MG63 (cell line): ENCODE results near the gene TNFRSF1B. TPM values are rescaled to one million over a fixed set of nuclear protein-coding genes. Genes with fewer than 3 reads are reported as not detected.
"Not testable (repeated sequence)": the region's sequence is repeated elsewhere in the genome, so short reads cannot be mapped to it uniquely, and the experiment has no call there.

ENCODE experiments used
- DNase-seq: peaks from one replicate; pipeline ENCODE4 v3.0.0-alpha.2; 2020
- H3K27me3 ChIP-seq: fragments of 250-450 bp; sonication (Bioruptor Pico); 2 replicates; pipeline ENCODE4 v1.5.1; 2020; ENCODE audit warnings: mild to moderate bottlenecking, moderate library complexity
- H3K36me3 ChIP-seq: fragments of 250-450 bp; sonication (Bioruptor Pico); 2 replicates; pipeline ENCODE4 v1.5.1; 2020; ENCODE audit warnings: mild to moderate bottlenecking, moderate library complexity
- H3K4me3 ChIP-seq: fragments of 250-450 bp; sonication (Bioruptor Pico); 2 replicates; pipeline ENCODE4 v1.5.1; 2020; ENCODE audit warnings: mild to moderate bottlenecking, moderate library complexity
- H3K9me3 ChIP-seq: fragments of 250-450 bp; sonication (Bioruptor Pico); 2 replicates; pipeline ENCODE4 v1.5.1; 2020; ENCODE audit warnings: mild to moderate bottlenecking, moderate library complexity
- total RNA-seq: library from RNA; depleted of rRNA; stranded (reverse); fragments of >200 nt; shearing (Covaris generic); gene quantifications from 2 replicates; pipeline ENCODE4 v1.2.3, GENCODE V29; 2014; ENCODE audit warnings: low replicate concordance

Gene TNFRSF1B
- total RNA-seq, 1 experiment from 2014 or later, result 3.9 TPM

DNA sequence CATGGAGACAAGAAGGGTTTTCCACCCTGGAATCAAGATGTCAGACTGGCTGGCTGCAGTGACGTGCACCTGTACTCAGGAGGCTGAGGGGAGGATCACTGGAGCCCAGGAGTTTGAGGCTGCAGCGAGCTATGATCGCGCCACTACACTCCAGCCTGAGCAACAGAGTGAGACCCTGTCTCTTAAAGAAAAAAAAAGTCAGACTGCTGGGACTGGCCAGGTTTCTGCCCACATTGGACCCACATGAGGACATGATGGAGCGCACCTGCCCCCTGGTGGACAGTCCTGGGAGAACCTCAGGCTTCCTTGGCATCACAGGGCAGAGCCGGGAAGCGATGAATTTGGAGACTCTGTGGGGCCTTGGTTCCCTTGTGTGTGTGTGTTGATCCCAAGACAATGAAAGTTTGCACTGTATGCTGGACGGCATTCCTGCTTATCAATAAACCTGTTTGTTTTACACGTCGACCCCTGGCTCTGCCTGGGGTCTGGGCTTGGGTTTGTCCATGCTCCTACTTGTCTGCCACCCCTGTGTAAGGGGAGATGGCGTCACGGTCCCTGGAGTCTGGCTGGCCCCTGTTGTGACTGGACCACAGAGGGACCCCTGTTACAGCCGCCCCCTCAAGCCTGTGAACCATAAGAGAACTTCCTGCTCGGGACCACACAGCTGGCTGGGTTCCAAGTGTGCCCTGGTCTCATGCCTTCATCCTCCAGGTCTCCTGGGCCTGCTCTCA is 42.1 kb downstream of the TNFRSF1B start:
- H3K9me3 ChIP-seq, result no peaks in the 10 kb centered on the region
- H3K4me3 ChIP-seq, result no peak overlapping the region
- DNase-seq, result peak; percentile 69
- no peaks in the 10 kb centered on the region for H3K36me3 ChIP-seq
- no peaks in the 10 kb centered on the region for H3K27me3 ChIP-seq

DNA sequence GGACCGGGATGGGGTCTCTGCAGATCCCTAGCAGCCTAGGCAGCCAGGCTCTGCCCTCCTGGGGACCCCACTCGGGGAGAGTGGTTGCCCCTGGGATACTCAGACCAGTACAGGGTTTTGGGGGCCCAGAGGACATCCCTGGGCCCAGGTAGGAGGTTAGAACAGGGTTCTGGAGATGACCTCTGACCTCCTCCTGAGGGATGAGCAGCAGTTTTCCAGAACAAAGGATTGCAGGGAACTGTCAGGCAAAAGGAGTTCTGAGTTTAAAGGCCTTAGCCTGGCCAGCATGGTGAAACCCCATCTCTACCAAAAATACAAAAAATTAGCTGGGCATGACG is 42.7 kb downstream of the TNFRSF1B start:
- no peak overlapping the region for H3K4me3 ChIP-seq
- H3K36me3 ChIP-seq, result no peaks in the 10 kb centered on the region
- no peaks in the 10 kb centered on the region for H3K9me3 ChIP-seq
- no peaks in the 10 kb centered on the region; the same call in 1 of the 2 replicates for H3K27me3 ChIP-seq
- no peak for DNase-seq

DNA sequence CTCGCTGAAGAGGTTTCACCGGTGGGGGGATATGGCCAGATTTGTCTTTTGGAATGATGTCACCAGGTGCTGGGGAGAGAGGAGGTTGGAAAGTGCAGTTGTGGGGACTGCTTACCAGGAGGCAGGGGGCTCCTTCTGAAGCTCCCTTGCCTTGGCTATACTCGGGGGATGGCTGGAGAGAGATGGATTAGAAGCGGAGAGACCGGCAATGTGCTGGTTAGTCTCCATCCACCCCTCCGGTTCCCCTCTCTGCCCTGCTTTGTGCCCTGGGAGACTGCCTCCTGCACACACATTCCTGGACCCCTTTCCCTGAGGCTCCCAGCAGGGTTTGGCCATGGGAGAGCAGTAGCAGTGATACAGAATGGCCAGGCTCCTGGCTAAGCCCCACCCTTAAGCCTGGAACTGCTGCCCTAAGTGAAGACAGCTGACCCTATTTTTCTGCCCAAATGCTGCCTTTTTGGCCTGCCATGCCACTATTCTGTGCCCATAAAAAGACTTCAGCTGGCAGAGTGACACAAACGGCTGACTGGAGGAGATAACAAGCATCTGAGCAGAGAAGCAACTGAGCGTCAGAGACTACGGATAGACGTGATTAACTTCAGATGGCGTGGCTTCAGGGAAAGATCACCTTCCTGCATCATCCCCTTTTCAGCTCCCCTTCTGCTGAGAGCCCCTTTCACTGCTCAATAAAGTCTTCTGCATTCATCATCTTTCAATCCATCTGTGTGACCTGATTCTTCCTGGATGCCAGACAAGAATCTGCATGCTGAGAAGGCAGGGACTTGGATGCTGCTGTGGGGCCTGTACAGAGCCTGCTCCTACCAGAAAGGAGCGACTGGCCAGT is 48.5 kb downstream of the TNFRSF1B start:
- Histone ChIP-seq H3K36me3 (no peaks in the 10 kb centered on the region), H3K27me3 (no peaks in the 10 kb centered on the region; the same call in 1 of the 2 replicates), H3K9me3 (no peaks in the 10 kb centered on the region), H3K4me3 (no peak overlapping the region)
- DNase-seq, result no peak

DNA sequence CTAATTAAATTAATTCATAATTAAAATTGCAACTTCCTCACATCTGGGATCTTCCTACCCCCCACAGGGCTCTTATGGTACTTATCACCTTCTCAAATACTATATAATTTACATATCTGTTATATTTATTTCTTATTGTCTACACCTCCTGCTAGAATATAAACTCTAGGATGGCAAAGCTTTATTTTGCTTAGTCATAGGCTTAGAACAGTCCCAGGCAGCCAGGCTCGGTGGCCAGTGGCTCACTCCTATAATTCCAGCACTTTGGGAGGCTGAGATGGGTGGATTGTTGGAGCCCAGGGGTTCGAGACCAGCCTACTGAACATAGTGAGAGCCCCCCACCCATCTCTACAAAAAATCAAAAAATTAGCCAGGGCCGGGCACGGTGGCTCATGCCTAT is 53.0 kb downstream of the TNFRSF1B start:
- no peak for DNase-seq
- no peaks in the 10 kb centered on the region for H3K36me3 ChIP-seq
- no peaks in the 10 kb centered on the region for H3K9me3 ChIP-seq
- no peak overlapping the region for H3K4me3 ChIP-seq
- no peaks in the 10 kb centered on the region for H3K27me3 ChIP-seq

DNA sequence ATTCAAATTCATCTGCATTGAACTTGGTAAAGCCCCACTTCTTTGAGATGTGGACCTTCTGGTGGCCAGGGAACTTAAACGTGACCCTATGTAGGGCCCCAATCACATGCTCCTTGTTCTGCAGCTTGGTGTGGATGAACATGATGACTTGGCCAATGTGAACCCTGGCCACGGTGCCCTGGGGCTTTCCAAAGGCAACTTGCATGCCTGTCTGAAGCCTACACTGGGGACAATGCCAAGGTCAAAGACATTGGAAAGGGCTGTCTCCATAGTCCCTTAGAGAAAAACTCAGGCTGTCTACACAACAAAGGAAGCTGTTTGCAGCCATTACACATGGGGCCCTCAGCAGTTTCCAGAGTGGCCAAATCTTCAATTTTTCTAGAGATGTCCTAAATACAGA is 54.1 kb downstream of the TNFRSF1B start:
- H3K4me3 ChIP-seq, result no peak overlapping the region
- H3K27me3 ChIP-seq, result no peaks in the 10 kb centered on the region
- no peaks in the 10 kb centered on the region for H3K36me3 ChIP-seq
- no peaks in the 10 kb centered on the region for H3K9me3 ChIP-seq
- DNase-seq, result peak; percentile 48

DNA sequence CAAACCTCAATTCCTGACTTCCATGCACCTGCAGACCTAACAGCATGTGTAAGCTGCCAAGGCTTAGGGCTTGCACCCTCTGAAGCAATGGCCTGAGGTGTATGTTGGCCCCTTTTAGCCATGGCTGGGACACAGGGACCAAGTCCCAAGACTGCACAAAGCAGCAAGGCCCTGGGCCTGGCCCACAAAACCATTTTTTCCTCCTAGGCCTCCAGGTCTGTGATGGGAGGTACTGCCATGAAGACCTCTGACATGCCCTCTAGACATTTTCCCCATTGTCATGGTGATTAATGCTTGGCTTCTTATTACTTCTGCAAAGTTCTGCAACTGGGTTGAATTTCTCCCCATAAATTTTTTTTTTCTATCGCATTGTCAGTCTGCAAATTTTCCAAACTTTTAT is 55.9 kb downstream of the TNFRSF1B start:
- H3K4me3 ChIP-seq, DNase-seq, H3K27me3 ChIP-seq, H3K36me3 ChIP-seq, H3K9me3 ChIP-seq: not testable (repeated sequence)

DNA sequence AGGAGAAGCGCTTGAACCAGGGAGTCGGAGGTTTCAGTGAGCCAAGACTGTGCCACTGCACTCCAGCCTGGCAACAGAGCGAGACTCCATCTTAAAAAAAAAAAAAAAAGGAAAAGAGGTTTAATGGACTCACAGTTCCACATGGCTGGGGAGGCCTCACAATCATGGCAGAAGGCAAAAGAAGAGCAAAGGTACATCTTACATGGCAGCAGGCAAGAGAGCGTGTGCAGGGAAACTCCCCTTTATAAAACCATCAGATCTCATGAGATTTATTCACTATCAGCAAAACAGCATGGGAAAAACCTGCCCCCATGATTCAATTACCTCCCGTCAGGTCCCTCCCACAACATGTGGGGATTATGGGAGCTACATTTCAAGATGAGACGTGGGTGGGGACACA is 57.3 kb downstream of the TNFRSF1B start:
- not testable (repeated sequence) for H3K36me3 ChIP-seq, H3K27me3 ChIP-seq, H3K4me3 ChIP-seq, H3K9me3 ChIP-seq, DNase-seq

DNA sequence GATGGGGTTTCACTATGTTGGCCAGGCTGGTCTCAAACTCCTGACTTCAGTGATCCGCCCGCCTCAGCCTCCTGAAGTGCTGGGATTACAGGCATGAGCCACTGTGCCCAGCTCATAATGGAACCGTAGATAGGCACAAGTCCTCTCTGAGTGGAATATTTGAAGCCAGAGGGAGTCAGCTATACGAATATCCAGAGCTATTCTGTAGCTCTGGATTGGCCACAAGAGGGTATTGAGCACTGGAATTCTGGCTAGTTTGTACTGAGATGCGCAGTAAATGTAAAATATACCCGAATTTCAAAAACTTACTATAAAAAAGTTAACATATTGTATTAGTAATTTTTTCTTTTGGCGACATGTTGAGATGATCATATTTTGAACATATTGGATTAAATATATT is 62.2 kb downstream of the TNFRSF1B start:
- no peaks in the 10 kb centered on the region for H3K36me3 ChIP-seq
- no peak overlapping the region; the same call in 1 of the 2 replicates for H3K4me3 ChIP-seq
- H3K9me3 ChIP-seq, result no peaks in the 10 kb centered on the region
- DNase-seq, result no peak
- H3K27me3 ChIP-seq, result no peaks in the 10 kb centered on the region

DNA sequence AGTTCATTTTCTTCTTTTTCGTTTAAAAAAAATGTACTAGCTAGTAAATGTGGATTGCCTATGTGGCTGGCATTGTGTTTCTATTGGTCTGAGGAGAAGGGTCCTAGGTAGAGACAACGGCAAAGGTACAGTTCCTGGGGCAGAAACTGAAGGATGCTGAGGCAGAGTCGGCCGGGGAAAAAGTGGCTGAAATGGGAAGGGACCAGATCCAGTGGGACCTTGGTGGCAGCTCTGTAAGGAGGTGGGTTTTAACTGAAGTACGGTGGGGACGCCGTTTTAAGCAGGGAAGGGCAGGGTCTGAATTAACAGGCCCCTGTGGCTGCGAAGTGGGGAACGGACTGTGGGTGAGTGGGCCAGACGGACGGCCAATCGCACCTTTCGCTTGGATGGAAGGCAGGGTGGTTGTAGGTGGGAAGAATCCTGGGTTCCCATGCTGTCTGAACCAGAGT is 62.6 kb downstream of the TNFRSF1B start:
- Histone ChIP-seq H3K9me3 (no peaks in the 10 kb centered on the region), H3K4me3 (peak overlapping the region; percentile 87), H3K36me3 (peaks cover 4% of the 10 kb centered on the region), H3K27me3 (no peaks in the 10 kb centered on the region)
- DNase-seq, result no peak

DNA sequence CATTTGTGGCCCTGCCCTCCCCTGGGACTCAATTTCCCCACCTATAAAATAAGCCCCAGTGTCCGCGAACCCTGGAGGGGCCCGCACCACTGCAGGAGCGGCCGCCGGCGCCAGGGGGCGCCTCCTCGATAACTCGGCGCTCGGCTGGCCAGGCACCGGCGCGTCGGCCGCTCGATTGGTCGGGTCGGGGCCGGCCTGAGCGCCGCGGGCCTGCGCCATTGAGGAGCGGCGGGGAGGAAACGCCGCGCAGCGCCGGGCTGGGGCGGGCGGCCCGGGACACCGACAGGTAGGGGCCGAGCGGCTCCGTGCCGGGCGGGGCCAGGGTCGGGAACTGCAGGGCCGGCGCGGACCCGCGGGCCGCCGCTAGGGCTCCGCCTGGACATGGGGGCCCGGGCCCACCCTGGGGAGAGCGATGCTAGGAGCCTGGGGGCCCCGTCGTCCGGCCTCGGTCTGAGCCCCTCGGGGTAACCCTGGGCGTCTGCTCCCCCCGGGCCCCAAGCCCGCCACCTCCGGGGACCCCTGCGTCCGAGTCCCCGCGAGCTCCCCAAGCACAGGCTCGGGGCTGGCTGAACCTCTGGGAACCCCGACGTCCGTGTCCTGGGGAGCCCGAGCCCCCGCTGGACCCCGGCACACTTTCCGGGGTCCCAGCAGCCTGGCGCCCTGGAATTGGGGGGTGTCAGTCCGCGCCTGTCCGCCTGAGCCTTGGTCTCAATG is 63.2 kb downstream of the TNFRSF1B start, which contains the start of gene VPS13D:
Gene VPS13D (plus strand): TSS at position 196 of the 714 bp plus-strand sequence. CDS start 4,237 bp downstream, outside the sequence.
- peaks cover 7% of the 10 kb centered on the region for H3K36me3 ChIP-seq
- no peaks in the 10 kb centered on the region for H3K9me3 ChIP-seq
- DNase-seq, result peak; percentile 78
- H3K27me3 ChIP-seq, result no peaks in the 10 kb centered on the region
- peak within 1 kb of the TSS; percentile 87 for H3K4me3 ChIP-seq

DNA sequence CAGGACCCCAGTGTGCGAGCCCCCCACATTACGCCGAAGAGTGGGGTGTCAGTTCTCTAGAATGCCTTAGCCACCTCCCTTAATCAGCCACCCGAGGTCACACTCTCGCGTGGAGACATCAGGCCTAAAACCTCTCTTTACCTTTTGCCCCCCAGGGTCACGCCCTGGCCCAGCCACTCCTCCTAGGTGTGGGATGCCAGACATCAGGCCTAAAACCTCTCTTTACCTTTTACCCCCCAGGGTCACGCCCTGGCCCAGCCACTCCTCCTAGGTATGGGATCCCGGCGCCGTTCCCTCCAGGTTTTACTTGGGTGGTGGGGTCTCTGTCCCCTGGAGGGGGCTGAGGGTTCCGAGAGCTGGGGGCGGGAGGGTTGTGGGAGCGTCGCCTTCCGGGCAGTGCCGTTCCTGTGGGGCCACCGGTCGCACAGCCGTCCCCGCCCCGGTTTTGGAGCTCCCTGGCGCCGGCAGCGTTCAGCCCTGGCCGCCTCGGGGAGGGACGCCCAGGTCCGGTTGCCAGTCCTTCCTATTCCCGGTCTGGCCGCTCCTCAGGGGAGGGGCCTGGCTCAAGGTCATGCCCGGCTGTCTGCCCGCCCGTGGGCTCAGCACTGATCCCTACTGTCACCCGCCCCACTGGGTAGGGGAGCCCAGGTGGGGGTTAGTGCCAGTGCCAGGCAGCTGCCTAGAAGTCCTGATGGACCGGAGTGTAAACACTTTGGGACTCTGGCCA is 63.9 kb downstream of the TNFRSF1B start:
- peak; percentile 56 for DNase-seq
- no peaks in the 10 kb centered on the region for H3K27me3 ChIP-seq
- H3K4me3 ChIP-seq, result peak overlapping the region; percentile 87
- peaks cover 8% of the 10 kb centered on the region for H3K36me3 ChIP-seq
- H3K9me3 ChIP-seq, result no peaks in the 10 kb centered on the region

DNA sequence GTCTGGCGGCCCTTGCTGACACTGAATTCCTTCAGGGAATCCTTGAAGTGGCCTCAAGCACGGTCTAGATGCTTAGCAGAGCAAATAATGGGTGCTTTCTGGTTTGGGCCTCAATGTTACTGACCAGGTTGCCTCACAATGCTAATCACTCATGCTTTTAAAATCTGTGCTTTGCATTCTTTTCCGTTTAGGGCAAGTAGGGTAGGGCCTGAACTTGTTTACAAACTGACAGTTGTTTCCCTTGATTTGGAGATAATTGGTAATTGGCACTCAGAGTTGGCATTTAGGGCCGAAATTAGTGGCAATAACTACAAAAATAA is 64.4 kb downstream of the TNFRSF1B start:
- Histone ChIP-seq H3K4me3 (peak overlapping the region; percentile 87), H3K27me3 (no peaks in the 10 kb centered on the region), H3K9me3 (no peaks in the 10 kb centered on the region), H3K36me3 (peaks cover 9% of the 10 kb centered on the region)
- no peak for DNase-seq

DNA sequence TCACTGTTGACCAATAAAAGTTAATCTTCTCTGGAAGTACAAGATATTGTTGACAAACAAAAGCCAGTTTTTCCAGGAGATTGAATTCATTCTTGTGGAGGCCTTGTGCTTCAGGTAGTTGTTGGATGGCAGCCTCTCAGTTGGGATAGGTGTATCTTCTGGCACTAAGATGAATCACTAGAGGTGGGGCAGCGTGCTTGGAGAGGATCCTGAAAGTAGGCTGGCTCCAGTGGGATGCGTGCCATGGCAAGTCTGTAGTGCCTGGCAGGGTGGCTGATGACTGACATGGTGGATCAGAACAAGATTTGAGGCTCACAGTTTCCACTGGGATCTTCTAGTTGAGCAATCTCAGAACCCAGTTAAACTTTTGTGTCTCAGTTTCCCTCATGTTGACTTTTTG is 65.4 kb downstream of the TNFRSF1B start:
- peak; percentile 47 for DNase-seq
- H3K9me3 ChIP-seq, result no peaks in the 10 kb centered on the region
- H3K4me3 ChIP-seq, result no peak overlapping the region
- no peaks in the 10 kb centered on the region for H3K27me3 ChIP-seq
- H3K36me3 ChIP-seq, result peaks cover 9% of the 10 kb centered on the region

DNA sequence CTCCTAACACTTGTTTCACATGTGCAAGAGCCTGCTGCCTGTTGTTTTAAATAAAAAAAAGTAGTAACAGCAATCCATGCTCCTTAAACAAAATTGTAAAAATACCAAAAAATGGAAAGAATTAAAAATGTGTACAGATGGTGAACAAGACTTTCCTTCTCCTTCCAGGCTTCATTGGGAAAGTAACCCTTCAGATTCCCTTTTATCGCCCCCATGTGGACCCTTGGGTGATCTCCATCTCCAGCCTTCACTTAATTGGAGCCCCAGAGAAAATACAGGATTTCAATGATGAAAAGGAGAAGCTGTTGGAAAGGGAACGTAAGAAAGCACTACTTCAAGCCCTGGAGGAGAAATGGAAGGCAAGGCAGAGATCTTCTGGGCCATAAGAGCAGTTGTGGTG is 77.3 kb downstream of the TNFRSF1B start:
- Histone ChIP-seq H3K36me3 (peaks cover 39% of the 10 kb centered on the region), H3K27me3 (no peaks in the 10 kb centered on the region), H3K4me3 (no peak overlapping the region), H3K9me3 (no peaks in the 10 kb centered on the region)
- DNase-seq, result no peak

DNA sequence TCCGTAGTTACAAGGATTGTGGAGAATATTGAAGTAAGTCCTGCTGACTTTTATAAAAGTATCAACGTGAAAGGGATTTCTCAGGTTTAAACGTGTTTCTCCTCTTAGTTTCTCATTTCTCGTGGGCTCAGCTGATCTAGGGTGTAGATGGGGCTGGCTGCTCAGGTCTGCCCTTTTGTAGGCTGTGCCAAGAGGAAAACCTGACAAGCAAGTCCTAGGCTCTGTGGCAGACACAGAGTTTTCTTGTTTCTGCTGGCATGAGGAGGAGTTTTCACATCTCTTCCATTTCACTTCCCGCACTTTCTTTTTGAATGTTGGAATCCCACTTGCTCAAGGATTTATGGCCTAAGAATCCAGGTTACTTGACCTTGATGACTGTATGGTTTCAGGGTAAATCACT is 77.8 kb downstream of the TNFRSF1B start:
- Histone ChIP-seq H3K27me3 (no peaks in the 10 kb centered on the region), H3K4me3 (no peak overlapping the region), H3K9me3 (no peaks in the 10 kb centered on the region), H3K36me3 (peaks cover 42% of the 10 kb centered on the region)
- no peak for DNase-seq

DNA sequence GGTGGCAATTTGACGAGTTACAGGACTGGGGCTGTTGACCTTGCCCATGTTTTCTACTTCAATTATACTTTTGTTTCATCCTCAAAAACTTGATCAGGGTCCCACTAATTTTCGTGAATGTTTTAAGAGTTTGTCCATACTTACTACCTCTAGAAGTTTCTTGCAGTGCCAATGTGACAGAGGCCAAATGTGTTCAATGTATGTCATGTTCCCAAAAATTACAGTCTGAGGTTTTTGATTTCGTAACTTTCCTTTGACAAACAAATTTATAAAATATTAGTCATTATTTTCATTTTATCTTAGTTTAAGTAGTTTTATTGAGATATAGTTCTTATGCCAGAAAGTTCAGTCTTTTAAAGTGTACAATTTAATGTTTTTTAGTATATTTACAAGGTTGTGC is 78.3 kb downstream of the TNFRSF1B start:
- Histone ChIP-seq H3K36me3 (peaks cover 45% of the 10 kb centered on the region), H3K4me3 (no peak overlapping the region), H3K27me3 (no peaks in the 10 kb centered on the region), H3K9me3 (no peaks in the 10 kb centered on the region)
- DNase-seq, result no peak

DNA sequence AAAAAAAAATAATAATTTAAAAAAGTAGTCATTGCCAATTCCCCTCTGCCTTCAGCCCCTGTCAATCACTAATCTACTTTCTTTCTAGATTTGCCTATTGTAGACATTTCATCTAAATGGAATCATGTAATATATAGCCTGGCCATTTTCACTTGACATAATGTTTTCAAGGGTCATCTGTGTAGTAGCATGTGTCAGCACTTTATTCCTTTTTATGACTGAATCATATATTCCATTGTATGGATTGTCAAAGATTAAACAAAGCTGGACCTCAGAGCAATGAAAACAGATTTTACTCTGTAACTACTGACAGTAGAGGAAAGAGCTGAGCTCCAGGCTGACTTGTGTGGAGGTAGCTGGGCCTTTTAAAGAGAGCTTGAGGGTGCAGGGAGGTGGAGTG is 78.9 kb downstream of the TNFRSF1B start:
- no peak for DNase-seq
- no peaks in the 10 kb centered on the region for H3K27me3 ChIP-seq
- peaks cover 49% of the 10 kb centered on the region for H3K36me3 ChIP-seq
- no peak overlapping the region for H3K4me3 ChIP-seq
- no peaks in the 10 kb centered on the region for H3K9me3 ChIP-seq
